Ishikawa (cell line): ENCODE measurements around the gene BDKRB2.

ENCODE experiments used
- CEBPB ChIP-seq: IDR thresholded peaks from 2 replicates; pipeline ENCODE4 v1.6.1; 2012
- CREB1 ChIP-seq: IDR thresholded peaks from 2 replicates; pipeline ENCODE4 v1.6.1; 2012; ENCODE audit warnings: low read depth
- EGR1 ChIP-seq: IDR thresholded peaks from 2 replicates; pipeline ENCODE4 v1.6.1; 2012
- EP300 ChIP-seq: IDR thresholded peaks from 2 replicates; pipeline ENCODE4 v1.6.1; 2012; ENCODE audit warnings: borderline replicate concordance
- FOXM1 ChIP-seq: IDR thresholded peaks from 2 replicates; pipeline ENCODE4 v1.6.1; 2012; ENCODE audit warnings: low read depth, borderline replicate concordance
- MAX ChIP-seq: IDR thresholded peaks from 2 replicates; pipeline ENCODE4 v1.6.1; 2012
- NFIC ChIP-seq: IDR thresholded peaks from 2 replicates; pipeline ENCODE4 v1.6.1; 2012
- RAD21 ChIP-seq: IDR thresholded peaks from 2 replicates; pipeline ENCODE4 v1.6.1; 2012; ENCODE audit warnings: low read depth
- REST ChIP-seq: IDR thresholded peaks from 2 replicates; pipeline ENCODE4 v1.6.1; 2012; ENCODE audit warnings: low read depth, mild to moderate bottlenecking
- TAF1 ChIP-seq: IDR thresholded peaks from 2 replicates; pipeline ENCODE4 v1.6.1; 2012; ENCODE audit warnings: low read depth, mild to moderate bottlenecking
- TCF12 ChIP-seq: IDR thresholded peaks from 2 replicates; pipeline ENCODE4 v1.6.1; 2012; ENCODE audit warnings: low read depth
- TEAD4 ChIP-seq: IDR thresholded peaks from 2 replicates; pipeline ENCODE4 v1.6.1; 2012
- USF1 ChIP-seq: IDR thresholded peaks from 2 replicates; pipeline ENCODE4 v1.6.1; 2012
- YY1 ChIP-seq: IDR thresholded peaks from 2 replicates; pipeline ENCODE4 v1.6.1; 2012; ENCODE audit warnings: low read depth
- ZBTB7A ChIP-seq: IDR thresholded peaks from 2 replicates; pipeline ENCODE4 v1.6.1; 2012; ENCODE audit warnings: low read depth

The BDKRB2 gene

GRCh38 chr14:96206461-96206860 lies 1.8 kb downstream of the BDKRB2 start:
- TF ChIP-seq MAX (no peak), NFIC (no peak), FOXM1 (no peak), TCF12 (no peak), USF1 (0 out of 2 replicates have a peak, but pooled peaks have one; percentile 23), ZBTB7A (no peak), EGR1 (no peak), REST (no peak)

GRCh38 chr14:96207686-96208085 lies 3.0 kb downstream of the BDKRB2 start:
- TF ChIP-seq EP300 = no peak
- no peak for TF ChIP-seq CEBPB
- no peak for TF ChIP-seq NFIC
- TF ChIP-seq TAF1 = no peak
- no peak for TF ChIP-seq USF1
- TF ChIP-seq CREB1 = no peak
- no peak for TF ChIP-seq ZBTB7A
- TF ChIP-seq YY1 = no peak
- no peak for TF ChIP-seq TCF12
- no peak for TF ChIP-seq EGR1

GRCh38 chr14:96208739-96209138 lies 4.1 kb downstream of the BDKRB2 start:
- TF ChIP-seq FOXM1 (no peak), RAD21 (no peak), EP300 (no peak), REST (no peak), MAX (no peak), CEBPB (no peak), YY1 (no peak), NFIC (no peak)

- TF ChIP-seq EGR1 (no peak), RAD21 (no peak), NFIC (no peak), FOXM1 (no peak), TAF1 (no peak), ZBTB7A (no peak), TEAD4 (no peak), EP300 (no peak), YY1 (no peak), TCF12 (no peak), REST (no peak), CEBPB (no peak)
Observed at GRCh38 chr14:96212140-96212539, 7.5 kb downstream of the BDKRB2 start.

- TF ChIP-seq MAX (no peak), CREB1 (no peak), ZBTB7A (no peak), CEBPB (no peak), EGR1 (no peak), YY1 (no peak), TEAD4 (no peak), TAF1 (no peak), USF1 (no peak), NFIC (no peak)
Observed at GRCh38 chr14:96212896-96213295, 8.3 kb downstream of the BDKRB2 start.
